GM23338 (cell line): ENCODE results near the gene IL7R. TPM values are rescaled to one million over a fixed set of nuclear protein-coding genes. Genes with fewer than 3 reads are reported as not detected.

Experiments
- ATAC-seq: fragments of 200-7000 bp; cut with Tn5 transposase; 3 replicates; pipeline ENCODE4 v1.9.1; 2020
- DNase-seq: peaks from one replicate; pipeline ENCODE4 v3.0.0-alpha.2; 2015; ENCODE audit warnings: low spot score
- H2AFZ ChIP-seq: fragments of 200-600 bp; sonication (generic); 2 replicates; pipeline ENCODE4 v1.8.0; 2016; ENCODE audit warnings: antibody characterized with exemption, mild to moderate bottlenecking, moderate library complexity
- H3F3A ChIP-seq: fragments of 200-600 bp; sonication (generic); replicated peaks from 2 replicates; pipeline ENCODE4 v1.8.0; 2017; ENCODE audit warnings: antibody characterized with exemption, mixed run types, low read depth
- H3K27ac ChIP-seq: fragments of 200-600 bp; sonication (generic); 2 replicates; pipeline ENCODE4 v1.6.1; 2016; ENCODE audit warnings: low read depth
- H3K27me3 ChIP-seq: fragments of 200-600 bp; sonication (generic); 2 replicates; pipeline ENCODE4 v1.8.0; 2016; ENCODE audit warnings: mild to moderate bottlenecking, mixed run types, moderate library complexity; ENCODE audit not compliant: insufficient read depth
- H3K36me3 ChIP-seq: fragments of 200-600 bp; sonication (generic); 2 replicates; pipeline ENCODE4 v1.8.0; 2016; ENCODE audit warnings: mild to moderate bottlenecking; ENCODE audit not compliant: insufficient read depth
- H3K4me1 ChIP-seq: fragments of 200-600 bp; sonication (generic); 2 replicates; pipeline ENCODE4 v1.8.0; 2016; ENCODE audit warnings: mild to moderate bottlenecking, moderate library complexity; ENCODE audit not compliant: insufficient read depth
- H3K4me2 ChIP-seq: fragments of 200-600 bp; sonication (generic); 2 replicates; pipeline ENCODE4 v1.7.1; 2017; ENCODE audit warnings: mixed run types
- H3K4me3 ChIP-seq: fragments of 200-600 bp; sonication (generic); 2 replicates; pipeline ENCODE4 v1.6.1; 2016; ENCODE audit warnings: mixed run types
- H3K79me2 ChIP-seq: fragments of 200-600 bp; sonication (generic); replicated peaks from 2 replicates; pipeline ENCODE4 v1.8.0; 2017; ENCODE audit warnings: mild to moderate bottlenecking; ENCODE audit not compliant: insufficient read depth
- H3K9me2 ChIP-seq: fragments of 200-600 bp; sonication (generic); 2 replicates; pipeline ENCODE4 v1.8.0; 2017; ENCODE audit not compliant: insufficient read depth
- H4K20me1 ChIP-seq: fragments of 200-600 bp; sonication (generic); replicated peaks from 2 replicates; pipeline ENCODE4 v1.8.0; 2017; ENCODE audit warnings: mild to moderate bottlenecking; ENCODE audit not compliant: insufficient read depth
- H3K27ac Mint-ChIP-seq: 2 replicates; pipeline ENCODE4 v1.8.0; 2020; ENCODE audit warnings: inconsistent platforms, mild to moderate bottlenecking, moderate library complexity, mixed read lengths
- H3K27me3 Mint-ChIP-seq: 3 replicates; pipeline ENCODE4 v1.8.0; 2022; ENCODE audit warnings: low read depth, mild to moderate bottlenecking, moderate library complexity, mixed read lengths, inconsistent platforms; ENCODE audit not compliant: insufficient read depth, poor library complexity
- H3K36me3 Mint-ChIP-seq: 3 replicates; pipeline ENCODE4 v1.8.0; 2021; ENCODE audit warnings: low read depth, mild to moderate bottlenecking, inconsistent platforms, moderate library complexity, mixed read lengths
- H3K4me1 Mint-ChIP-seq: 3 replicates; pipeline ENCODE4 v1.8.0; 2020; ENCODE audit warnings: mild to moderate bottlenecking, inconsistent platforms, mixed read lengths
- H3K4me3 Mint-ChIP-seq: 3 replicates; pipeline ENCODE4 v1.8.0; 2021; ENCODE audit warnings: moderate library complexity, mild to moderate bottlenecking, inconsistent platforms, mixed read lengths
- H3K9me3 Mint-ChIP-seq: 3 replicates; pipeline ENCODE4 v1.8.0; 2020; ENCODE audit warnings: moderate library complexity, mild to moderate bottlenecking, inconsistent platforms, mixed read lengths
- CREB1 ChIP-seq: fragments of 250-450 bp; sonication (Bioruptor Pico); IDR thresholded peaks from 2 replicates; pipeline ENCODE4 v1.5.0; 2020; ENCODE audit warnings: low read depth, mild to moderate bottlenecking, moderate library complexity
- ETS1 ChIP-seq: IDR thresholded peaks from 2 replicates; pipeline ENCODE4 v1.6.1; 2016; ENCODE audit warnings: antibody characterized with exemption
- EZH2 ChIP-seq: fragments of 200-600 bp; sonication (generic); IDR thresholded peaks from one replicate; pipeline ENCODE4 v1.8.0; 2017; ENCODE audit warnings: antibody characterized with exemption, mild to moderate bottlenecking, low read depth; ENCODE audit not compliant: unreplicated experiment
- EZH2phosphoT487 ChIP-seq: fragments of 200-600 bp; sonication (generic); IDR thresholded peaks from one replicate; pipeline ENCODE4 v1.8.1; 2018; ENCODE audit warnings: antibody characterized with exemption; ENCODE audit not compliant: unreplicated experiment
- JUNB ChIP-seq: IDR thresholded peaks from one replicate; pipeline ENCODE4 v1.6.1; 2016; ENCODE audit warnings: antibody characterized with exemption; ENCODE audit not compliant: unreplicated experiment
- NANOG ChIP-seq: IDR thresholded peaks from 2 replicates; pipeline ENCODE4 v1.6.1; 2016; ENCODE audit warnings: antibody characterized with exemption, borderline replicate concordance
- POLR2AphosphoS5 ChIP-seq: IDR thresholded peaks from 2 replicates; pipeline ENCODE4 v1.6.1; 2016; ENCODE audit warnings: antibody characterized with exemption, low read depth
- STAT1 ChIP-seq: IDR thresholded peaks from one replicate; pipeline ENCODE4 v1.6.1; 2016; ENCODE audit warnings: antibody characterized with exemption; ENCODE audit not compliant: unreplicated experiment
- ZNF114 ChIP-seq: fragments of 250-450 bp; sonication (Bioruptor Pico); IDR thresholded peaks from 2 replicates; pipeline ENCODE4 v1.5.0; 2020; ENCODE audit warnings: mild to moderate bottlenecking, moderate library complexity
- ZNF331 ChIP-seq: fragments of 250-450 bp; sonication (Bioruptor Pico); IDR thresholded peaks from 2 replicates; pipeline ENCODE4 v1.5.0; 2020; ENCODE audit warnings: low read depth, mild to moderate bottlenecking, moderate library complexity
- polyA plus RNA-seq: library from polyadenylated mRNA; unstranded; fragments of >200 nt; fragmentation: Nextera tagmentation; extraction: Ambion mirVana; gene quantifications from 2 replicates; pipeline ENCODE4 v1.2.1, GENCODE V29; 2016
- total RNA-seq: library from RNA; depleted of rRNA; stranded (reverse); fragments of >200 nt; shearing (Covaris generic); gene quantifications from 2 replicates; pipeline ENCODE4 v1.2.3, GENCODE V29; 2014
- TF ChIP-seq, protein P1 (sequence below), 2 experiments: fragments of 200-600 bp in 1 of 2; sonication (generic) in 1 of 2; conservative IDR thresholded peaks; 2 replicates each; pipeline versions ENCODE4 v1.5.1 to v1.6.1; 2016 to 2017; ENCODE audit warnings: antibody characterized with exemption in 2 of 2, low read depth in 2 of 2, mild to moderate bottlenecking in 2 of 2, moderate library complexity in 1 of 2
- TF ChIP-seq, protein P2 (sequence below): IDR thresholded peaks from one replicate; pipeline ENCODE4 v1.6.1; 2018; ENCODE audit warnings: antibody characterized with exemption; ENCODE audit not compliant: unreplicated experiment
- TF ChIP-seq, protein P3 (sequence below): fragments of 250-450 bp; sonication (Bioruptor Pico); IDR thresholded peaks from 2 replicates; pipeline ENCODE4 v1.5.0; 2020; ENCODE audit warnings: mild to moderate bottlenecking, moderate library complexity

Gene IL7R
- total and polyA plus RNA-seq, 2 experiments from 2014 or later = not detected

- TF ChIP-seq EZH2 (no peak), ZNF331 (CRISPR knock-in tag) (no peak), CREB1 (CRISPR knock-in tag) (no peak), JUNB (no peak), EZH2phosphoT487 (no peak), STAT1 (no peak), NANOG (no peak), ETS1 (no peak), POLR2AphosphoS5 (no peak), ZNF114 (CRISPR knock-in tag) (no peak)
- TF ChIP-seq, protein P1, sequence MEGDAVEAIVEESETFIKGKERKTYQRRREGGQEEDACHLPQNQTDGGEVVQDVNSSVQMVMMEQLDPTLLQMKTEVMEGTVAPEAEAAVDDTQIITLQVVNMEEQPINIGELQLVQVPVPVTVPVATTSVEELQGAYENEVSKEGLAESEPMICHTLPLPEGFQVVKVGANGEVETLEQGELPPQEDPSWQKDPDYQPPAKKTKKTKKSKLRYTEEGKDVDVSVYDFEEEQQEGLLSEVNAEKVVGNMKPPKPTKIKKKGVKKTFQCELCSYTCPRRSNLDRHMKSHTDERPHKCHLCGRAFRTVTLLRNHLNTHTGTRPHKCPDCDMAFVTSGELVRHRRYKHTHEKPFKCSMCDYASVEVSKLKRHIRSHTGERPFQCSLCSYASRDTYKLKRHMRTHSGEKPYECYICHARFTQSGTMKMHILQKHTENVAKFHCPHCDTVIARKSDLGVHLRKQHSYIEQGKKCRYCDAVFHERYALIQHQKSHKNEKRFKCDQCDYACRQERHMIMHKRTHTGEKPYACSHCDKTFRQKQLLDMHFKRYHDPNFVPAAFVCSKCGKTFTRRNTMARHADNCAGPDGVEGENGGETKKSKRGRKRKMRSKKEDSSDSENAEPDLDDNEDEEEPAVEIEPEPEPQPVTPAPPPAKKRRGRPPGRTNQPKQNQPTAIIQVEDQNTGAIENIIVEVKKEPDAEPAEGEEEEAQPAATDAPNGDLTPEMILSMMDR (conservative IDR thresholded peaks at IDR 0.05; ENCODE audit: low read depth in 2 of 2) = no peak
- TF ChIP-seq, protein P2, sequence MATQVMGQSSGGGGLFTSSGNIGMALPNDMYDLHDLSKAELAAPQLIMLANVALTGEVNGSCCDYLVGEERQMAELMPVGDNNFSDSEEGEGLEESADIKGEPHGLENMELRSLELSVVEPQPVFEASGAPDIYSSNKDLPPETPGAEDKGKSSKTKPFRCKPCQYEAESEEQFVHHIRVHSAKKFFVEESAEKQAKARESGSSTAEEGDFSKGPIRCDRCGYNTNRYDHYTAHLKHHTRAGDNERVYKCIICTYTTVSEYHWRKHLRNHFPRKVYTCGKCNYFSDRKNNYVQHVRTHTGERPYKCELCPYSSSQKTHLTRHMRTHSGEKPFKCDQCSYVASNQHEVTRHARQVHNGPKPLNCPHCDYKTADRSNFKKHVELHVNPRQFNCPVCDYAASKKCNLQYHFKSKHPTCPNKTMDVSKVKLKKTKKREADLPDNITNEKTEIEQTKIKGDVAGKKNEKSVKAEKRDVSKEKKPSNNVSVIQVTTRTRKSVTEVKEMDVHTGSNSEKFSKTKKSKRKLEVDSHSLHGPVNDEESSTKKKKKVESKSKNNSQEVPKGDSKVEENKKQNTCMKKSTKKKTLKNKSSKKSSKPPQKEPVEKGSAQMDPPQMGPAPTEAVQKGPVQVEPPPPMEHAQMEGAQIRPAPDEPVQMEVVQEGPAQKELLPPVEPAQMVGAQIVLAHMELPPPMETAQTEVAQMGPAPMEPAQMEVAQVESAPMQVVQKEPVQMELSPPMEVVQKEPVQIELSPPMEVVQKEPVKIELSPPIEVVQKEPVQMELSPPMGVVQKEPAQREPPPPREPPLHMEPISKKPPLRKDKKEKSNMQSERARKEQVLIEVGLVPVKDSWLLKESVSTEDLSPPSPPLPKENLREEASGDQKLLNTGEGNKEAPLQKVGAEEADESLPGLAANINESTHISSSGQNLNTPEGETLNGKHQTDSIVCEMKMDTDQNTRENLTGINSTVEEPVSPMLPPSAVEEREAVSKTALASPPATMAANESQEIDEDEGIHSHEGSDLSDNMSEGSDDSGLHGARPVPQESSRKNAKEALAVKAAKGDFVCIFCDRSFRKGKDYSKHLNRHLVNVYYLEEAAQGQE = no peak
- TF ChIP-seq, protein P3, sequence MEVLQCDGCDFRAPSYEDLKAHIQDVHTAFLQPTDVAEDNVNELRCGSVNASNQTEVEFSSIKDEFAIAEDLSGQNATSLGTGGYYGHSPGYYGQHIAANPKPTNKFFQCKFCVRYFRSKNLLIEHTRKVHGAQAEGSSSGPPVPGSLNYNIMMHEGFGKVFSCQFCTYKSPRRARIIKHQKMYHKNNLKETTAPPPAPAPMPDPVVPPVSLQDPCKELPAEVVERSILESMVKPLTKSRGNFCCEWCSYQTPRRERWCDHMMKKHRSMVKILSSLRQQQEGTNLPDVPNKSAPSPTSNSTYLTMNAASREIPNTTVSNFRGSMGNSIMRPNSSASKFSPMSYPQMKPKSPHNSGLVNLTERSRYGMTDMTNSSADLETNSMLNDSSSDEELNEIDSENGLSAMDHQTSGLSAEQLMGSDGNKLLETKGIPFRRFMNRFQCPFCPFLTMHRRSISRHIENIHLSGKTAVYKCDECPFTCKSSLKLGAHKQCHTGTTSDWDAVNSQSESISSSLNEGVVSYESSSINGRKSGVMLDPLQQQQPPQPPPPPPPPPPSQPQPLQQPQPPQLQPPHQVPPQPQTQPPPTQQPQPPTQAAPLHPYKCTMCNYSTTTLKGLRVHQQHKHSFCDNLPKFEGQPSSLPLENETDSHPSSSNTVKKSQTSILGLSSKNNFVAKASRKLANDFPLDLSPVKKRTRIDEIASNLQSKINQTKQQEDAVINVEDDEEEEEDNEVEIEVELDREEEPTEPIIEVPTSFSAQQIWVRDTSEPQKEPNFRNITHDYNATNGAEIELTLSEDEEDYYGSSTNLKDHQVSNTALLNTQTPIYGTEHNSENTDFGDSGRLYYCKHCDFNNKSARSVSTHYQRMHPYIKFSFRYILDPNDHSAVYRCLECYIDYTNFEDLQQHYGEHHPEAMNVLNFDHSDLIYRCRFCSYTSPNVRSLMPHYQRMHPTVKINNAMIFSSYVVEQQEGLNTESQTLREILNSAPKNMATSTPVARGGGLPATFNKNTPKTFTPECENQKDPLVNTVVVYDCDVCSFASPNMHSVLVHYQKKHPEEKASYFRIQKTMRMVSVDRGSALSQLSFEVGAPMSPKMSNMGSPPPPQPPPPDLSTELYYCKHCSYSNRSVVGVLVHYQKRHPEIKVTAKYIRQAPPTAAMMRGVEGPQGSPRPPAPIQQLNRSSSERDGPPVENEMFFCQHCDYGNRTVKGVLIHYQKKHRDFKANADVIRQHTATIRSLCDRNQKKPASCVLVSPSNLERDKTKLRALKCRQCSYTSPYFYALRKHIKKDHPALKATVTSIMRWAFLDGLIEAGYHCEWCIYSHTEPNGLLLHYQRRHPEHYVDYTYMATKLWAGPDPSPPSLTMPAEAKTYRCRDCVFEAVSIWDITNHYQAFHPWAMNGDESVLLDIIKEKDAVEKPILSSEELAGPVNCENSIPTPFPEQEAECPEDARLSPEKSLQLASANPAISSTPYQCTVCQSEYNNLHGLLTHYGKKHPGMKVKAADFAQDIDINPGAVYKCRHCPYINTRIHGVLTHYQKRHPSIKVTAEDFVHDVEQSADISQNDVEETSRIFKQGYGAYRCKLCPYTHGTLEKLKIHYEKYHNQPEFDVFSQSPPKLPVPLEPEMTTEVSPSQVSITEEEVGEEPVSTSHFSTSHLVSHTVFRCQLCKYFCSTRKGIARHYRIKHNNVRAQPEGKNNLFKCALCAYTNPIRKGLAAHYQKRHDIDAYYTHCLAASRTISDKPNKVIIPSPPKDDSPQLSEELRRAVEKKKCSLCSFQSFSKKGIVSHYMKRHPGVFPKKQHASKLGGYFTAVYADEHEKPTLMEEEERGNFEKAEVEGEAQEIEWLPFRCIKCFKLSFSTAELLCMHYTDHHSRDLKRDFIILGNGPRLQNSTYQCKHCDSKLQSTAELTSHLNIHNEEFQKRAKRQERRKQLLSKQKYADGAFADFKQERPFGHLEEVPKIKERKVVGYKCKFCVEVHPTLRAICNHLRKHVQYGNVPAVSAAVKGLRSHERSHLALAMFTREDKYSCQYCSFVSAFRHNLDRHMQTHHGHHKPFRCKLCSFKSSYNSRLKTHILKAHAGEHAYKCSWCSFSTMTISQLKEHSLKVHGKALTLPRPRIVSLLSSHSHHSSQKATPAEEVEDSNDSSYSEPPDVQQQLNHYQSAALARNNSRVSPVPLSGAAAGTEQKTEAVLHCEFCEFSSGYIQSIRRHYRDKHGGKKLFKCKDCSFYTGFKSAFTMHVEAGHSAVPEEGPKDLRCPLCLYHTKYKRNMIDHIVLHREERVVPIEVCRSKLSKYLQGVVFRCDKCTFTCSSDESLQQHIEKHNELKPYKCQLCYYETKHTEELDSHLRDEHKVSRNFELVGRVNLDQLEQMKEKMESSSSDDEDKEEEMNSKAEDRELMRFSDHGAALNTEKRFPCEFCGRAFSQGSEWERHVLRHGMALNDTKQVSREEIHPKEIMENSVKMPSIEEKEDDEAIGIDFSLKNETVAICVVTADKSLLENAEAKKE (CRISPR knock-in tag) = no peak
- H2AFZ ChIP-seq = no peak overlapping the region
- H3F3A ChIP-seq = no peaks in the 10 kb centered on the region
- Mint-ChIP-seq H3K9me3 (no peaks in the 10 kb centered on the region), H3K27me3 (peaks cover 5% of the 10 kb centered on the region), H3K4me3 (no peak overlapping the region), H3K36me3 (no peaks in the 10 kb centered on the region), H3K4me1 (no peaks in the 10 kb centered on the region), H3K27ac (no peak overlapping the region)
- peaks cover 3% of the 10 kb centered on the region; the same call in 1 of the 2 replicates for H3K9me2 ChIP-seq
- H3K4me3 ChIP-seq = no peak overlapping the region
- ATAC-seq = no peak
- DNase-seq = no peak
- no peaks in the 10 kb centered on the region for H3K79me2 ChIP-seq
- H4K20me1 ChIP-seq = no peaks in the 10 kb centered on the region
- H3K4me1 ChIP-seq = no peaks in the 10 kb centered on the region
- no peaks in the 10 kb centered on the region for H3K36me3 ChIP-seq
- H3K4me2 ChIP-seq = no peak overlapping the region
- H3K27me3 ChIP-seq = no peaks in the 10 kb centered on the region
- H3K27ac ChIP-seq = no peak overlapping the region
Measured at GRCh38 chr5:35820735-35821134, 36.0 kb upstream of the IL7R start.
